ENCODE data around the gene CACNA2D3. TPM values are rescaled to one million over a fixed set of nuclear protein-coding genes. Genes with fewer than 3 reads are reported as not detected.

The CACNA2D3 gene
- total RNA-seq, 4 donors from 2014 or later, result 0.83 to 5.0 (median 2.5) TPM

DNA sequence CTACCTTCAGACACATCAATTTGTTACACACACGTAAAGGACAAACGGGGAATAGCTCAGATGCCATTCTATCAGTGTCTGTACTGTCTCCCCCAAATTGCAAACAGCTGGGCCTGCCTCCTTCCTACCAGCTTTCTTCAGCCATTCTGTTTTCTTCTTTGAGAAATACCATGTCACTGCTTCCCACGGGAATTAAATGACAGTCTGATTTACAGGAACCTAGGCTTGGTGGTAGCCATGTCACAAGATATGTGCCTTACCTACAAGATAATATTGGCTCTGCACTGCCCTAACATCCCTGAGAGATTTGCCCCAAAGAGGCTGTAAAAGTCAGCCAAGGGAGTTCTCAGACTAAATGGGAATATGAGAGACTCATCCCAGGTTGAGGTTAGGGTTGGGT lies 497.2 kb downstream of the CACNA2D3 start:
- intact Hi-C loops (cut with DNase I; ENCODE audit: low total_unique reads), result no loop called here

DNA sequence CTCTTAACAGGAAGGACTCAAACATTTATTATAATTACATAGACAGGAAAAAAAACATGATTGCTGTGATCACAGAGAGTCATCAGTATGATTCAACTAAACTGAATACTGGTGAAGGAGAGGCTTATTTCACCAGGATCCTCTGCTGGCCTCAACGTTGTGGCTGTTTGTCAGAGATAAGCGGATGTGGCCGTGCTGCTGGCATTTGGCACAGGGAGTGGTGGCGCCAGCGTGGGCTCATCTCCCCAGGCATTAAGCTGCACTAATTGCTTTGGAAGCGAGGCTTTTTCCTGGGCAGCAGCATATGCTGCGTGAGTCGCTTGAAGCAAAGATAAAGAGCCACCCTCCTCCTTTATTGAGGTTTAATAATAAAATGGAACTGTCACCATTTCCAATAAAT lies 498.8 kb downstream of the CACNA2D3 start:
- Histone ChIP-seq H3K9me3 (no peaks in the 10 kb centered on the region), H3K36me3 (no peaks in the 10 kb centered on the region), H3K27me3 (no peaks in the 10 kb centered on the region), H3K4me3 (no peak overlapping the region), H3K4me1 (no peaks in the 10 kb centered on the region), H3K27ac (no peak overlapping the region)
- intact Hi-C loops (cut with DNase I; ENCODE audit: low total_unique reads), result no loop called here
- no peak for TF ChIP-seq POLR2A (IDR thresholded peaks at IDR 0.05)
- TF ChIP-seq, protein P1, sequence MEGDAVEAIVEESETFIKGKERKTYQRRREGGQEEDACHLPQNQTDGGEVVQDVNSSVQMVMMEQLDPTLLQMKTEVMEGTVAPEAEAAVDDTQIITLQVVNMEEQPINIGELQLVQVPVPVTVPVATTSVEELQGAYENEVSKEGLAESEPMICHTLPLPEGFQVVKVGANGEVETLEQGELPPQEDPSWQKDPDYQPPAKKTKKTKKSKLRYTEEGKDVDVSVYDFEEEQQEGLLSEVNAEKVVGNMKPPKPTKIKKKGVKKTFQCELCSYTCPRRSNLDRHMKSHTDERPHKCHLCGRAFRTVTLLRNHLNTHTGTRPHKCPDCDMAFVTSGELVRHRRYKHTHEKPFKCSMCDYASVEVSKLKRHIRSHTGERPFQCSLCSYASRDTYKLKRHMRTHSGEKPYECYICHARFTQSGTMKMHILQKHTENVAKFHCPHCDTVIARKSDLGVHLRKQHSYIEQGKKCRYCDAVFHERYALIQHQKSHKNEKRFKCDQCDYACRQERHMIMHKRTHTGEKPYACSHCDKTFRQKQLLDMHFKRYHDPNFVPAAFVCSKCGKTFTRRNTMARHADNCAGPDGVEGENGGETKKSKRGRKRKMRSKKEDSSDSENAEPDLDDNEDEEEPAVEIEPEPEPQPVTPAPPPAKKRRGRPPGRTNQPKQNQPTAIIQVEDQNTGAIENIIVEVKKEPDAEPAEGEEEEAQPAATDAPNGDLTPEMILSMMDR (IDR thresholded peaks at IDR 0.05), result no peak
- no peak for DNase-seq

More for the DNA sequence above, 497.2 kb downstream of the CACNA2D3 start:
- Histone ChIP-seq H3K36me3 (no peaks in the 10 kb centered on the region), H3K27ac (no peak overlapping the region), H3K4me1 (no peaks in the 10 kb centered on the region), H3K9me3 (peaks cover 0 to 3% of the 10 kb centered on the region in 2 donors), H3K4me3 (no peak overlapping the region), H3K27me3 (no peaks in the 10 kb centered on the region)
- TF ChIP-seq, protein P1 (IDR thresholded peaks at IDR 0.05), result no peak
- TF ChIP-seq POLR2A (IDR thresholded peaks at IDR 0.05), result no peak
- DNase-seq, result no peak

DNA sequence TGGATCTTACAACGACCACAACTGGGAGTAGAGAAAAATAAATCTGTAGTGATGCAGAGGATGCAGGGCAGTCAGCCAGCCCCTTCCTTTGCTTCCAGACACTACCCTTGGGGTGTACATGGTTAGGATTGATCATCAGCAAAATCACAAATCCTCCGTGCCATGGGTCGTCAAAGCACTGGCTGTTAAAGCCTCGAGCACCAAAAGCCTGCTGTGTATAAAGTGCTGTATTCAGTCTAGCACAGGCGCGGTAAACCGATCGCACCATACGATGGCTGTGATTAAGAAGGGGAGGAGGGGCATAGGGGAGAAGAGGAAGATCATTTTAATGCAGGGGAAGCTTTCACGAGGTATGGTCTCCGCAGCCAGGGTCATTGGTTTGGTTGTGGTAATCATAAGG lies 500.3 kb downstream of the CACNA2D3 start:
- Histone ChIP-seq H3K4me1 (no peaks in the 10 kb centered on the region), H3K9me3 (no peaks in the 10 kb centered on the region), H3K4me3 (no peak overlapping the region), H3K27me3 (no peaks in the 10 kb centered on the region), H3K36me3 (no peaks in the 10 kb centered on the region), H3K27ac (no peak overlapping the region)
- intact Hi-C loops (cut with DNase I; ENCODE audit: low total_unique reads), result no loop called here
- TF ChIP-seq, protein P1 (IDR thresholded peaks at IDR 0.05), result no peak
- no peak for TF ChIP-seq POLR2A (IDR thresholded peaks at IDR 0.05)
- DNase-seq, result no peak

DNA sequence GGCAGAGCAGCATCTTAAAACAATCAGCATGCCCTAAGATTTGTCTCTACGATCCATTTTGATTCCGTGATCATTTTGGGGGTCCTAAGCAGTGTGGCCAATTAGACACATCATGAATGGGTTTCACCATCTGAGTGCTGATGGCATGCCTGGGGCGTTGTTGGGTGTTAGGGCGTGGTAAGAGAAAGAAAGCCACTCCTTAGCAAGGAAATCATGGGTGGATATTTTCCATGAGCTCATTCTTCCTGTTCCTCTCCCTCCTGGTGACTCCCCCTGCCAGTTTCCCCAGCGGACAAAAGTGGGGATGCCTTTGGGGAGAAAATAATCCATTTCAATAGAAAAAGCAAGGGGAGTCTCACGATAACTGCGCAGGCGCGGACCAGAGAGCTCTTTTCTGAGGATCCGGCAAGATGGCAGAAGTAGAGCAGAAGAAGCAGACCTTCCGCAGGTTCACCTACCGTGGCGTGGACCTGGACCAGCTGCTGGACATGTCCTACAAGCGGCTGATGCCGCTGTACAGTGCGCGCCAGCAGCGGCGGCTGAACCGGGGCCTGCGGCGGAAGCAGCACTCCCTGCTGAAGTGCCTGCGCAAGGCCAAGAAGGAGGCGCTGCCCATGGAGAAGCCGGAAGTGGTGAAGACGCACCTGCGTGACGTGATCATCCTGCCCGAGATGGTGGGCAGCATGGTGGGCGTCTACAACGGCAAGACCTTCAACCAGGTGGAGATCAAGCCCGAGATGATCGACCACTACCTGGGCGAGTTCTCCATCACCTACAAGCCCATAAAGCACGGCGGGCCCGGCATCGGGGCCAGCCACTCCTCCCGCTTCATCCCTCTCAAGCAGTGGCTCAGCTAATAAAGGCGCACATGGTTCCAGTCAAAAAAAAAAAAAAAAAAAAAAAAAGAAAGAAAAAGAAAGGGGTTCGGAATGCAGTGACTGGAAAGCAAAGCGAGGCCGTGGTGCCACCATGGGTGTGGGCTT lies 503.7 kb downstream of the CACNA2D3 start:
- no peak overlapping the region for H3K4me3 ChIP-seq
- no peak overlapping the region for H3K27ac ChIP-seq
- no peaks in the 10 kb centered on the region for H3K36me3 ChIP-seq
- DNase-seq, result no peak
- no peaks in the 10 kb centered on the region for H3K9me3 ChIP-seq
- no peak for TF ChIP-seq POLR2A (IDR thresholded peaks at IDR 0.05)
- TF ChIP-seq, protein P1 (IDR thresholded peaks at IDR 0.05), result no peak
- intact Hi-C loops (cut with DNase I; ENCODE audit: low total_unique reads), result no loop called here
- H3K4me1 ChIP-seq, result no peaks in the 10 kb centered on the region
- H3K27me3 ChIP-seq, result no peaks in the 10 kb centered on the region

DNA sequence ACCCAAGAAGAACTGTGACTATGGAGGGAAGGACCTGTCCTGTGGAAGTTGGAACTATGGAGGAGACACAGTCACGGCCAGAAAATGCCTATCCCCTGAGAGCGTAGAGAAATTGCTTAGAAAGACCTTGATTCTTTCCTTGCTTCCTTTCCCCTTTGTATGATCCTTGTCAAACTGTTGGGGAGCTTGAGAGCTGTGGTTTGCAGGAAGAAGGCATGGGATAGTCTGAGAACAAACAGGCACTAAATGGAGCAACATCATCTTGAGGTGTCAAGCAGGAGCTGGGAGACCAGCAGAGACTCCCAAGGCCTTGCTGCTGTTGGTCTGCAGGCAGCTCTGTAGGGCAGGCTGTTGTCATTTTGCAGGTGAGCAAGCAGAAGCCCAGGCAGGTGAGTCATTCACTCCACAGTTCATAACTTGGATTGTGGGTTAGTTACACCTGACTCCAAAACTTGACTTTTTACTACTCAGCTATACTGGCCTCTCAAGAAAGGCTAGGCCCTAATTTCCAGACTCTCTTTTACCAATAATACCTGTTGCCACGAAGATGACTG lies 506.6 kb downstream of the CACNA2D3 start:
- Histone ChIP-seq H3K27me3 (no peaks in the 10 kb centered on the region), H3K27ac (no peak overlapping the region), H3K36me3 (no peaks in the 10 kb centered on the region), H3K9me3 (no peaks in the 10 kb centered on the region), H3K4me1 (no peaks in the 10 kb centered on the region), H3K4me3 (no peak overlapping the region)
- no peak for TF ChIP-seq POLR2A (IDR thresholded peaks at IDR 0.05)
- TF ChIP-seq, protein P1 (IDR thresholded peaks at IDR 0.05), result no peak
- intact Hi-C loops (cut with DNase I; ENCODE audit: low total_unique reads), result no loop called here
- no peak for DNase-seq

Measured in uterus (tissue), 4 donors.